ENCODE data around the gene RPS6KA2. TPM values are rescaled to one million over a fixed set of nuclear protein-coding genes. Genes with fewer than 3 reads are reported as not detected.
A peak's percentile ranks its signal among the peaks of the same experiment; 100 is the strongest.

RPS6KA2 gene
- total RNA-seq, 3 donors from 2014 or later: 8.6 to 21.3 (median 18.7) TPM

DNA sequence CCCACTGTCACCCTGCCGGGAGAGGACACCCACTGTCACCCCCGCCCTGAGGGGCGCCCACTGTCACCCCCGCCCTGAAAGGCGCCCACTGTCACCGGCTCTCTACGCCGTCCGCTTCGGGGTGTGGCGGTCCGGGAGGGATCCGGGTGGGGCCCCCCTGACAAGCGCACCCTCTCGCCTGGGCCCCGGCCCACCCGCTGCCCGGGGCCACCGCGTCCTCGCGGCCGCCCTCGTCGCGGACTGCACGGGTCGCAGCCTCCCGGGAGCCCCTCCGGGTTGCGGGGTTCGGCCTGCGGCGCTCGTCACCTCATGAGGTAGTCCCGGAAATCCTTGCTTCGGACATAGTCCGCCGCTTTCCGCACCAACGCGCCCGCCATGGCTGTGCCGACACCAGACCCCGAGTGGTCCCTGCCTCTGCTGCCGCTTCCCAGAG lies 244.5 kb downstream of the RPS6KA2 start:
- ATAC-seq: peak; percentile 9
- H3K9me3 ChIP-seq: no peaks in the 10 kb centered on the region
- H3K4me1 ChIP-seq (ENCODE audit: low read depth): no peaks in the 10 kb centered on the region
- TF ChIP-seq, protein P1, sequence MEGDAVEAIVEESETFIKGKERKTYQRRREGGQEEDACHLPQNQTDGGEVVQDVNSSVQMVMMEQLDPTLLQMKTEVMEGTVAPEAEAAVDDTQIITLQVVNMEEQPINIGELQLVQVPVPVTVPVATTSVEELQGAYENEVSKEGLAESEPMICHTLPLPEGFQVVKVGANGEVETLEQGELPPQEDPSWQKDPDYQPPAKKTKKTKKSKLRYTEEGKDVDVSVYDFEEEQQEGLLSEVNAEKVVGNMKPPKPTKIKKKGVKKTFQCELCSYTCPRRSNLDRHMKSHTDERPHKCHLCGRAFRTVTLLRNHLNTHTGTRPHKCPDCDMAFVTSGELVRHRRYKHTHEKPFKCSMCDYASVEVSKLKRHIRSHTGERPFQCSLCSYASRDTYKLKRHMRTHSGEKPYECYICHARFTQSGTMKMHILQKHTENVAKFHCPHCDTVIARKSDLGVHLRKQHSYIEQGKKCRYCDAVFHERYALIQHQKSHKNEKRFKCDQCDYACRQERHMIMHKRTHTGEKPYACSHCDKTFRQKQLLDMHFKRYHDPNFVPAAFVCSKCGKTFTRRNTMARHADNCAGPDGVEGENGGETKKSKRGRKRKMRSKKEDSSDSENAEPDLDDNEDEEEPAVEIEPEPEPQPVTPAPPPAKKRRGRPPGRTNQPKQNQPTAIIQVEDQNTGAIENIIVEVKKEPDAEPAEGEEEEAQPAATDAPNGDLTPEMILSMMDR (IDR thresholded peaks at IDR 0.05): no peak
- peak overlapping the region; percentile 92 for H3K4me3 ChIP-seq
- peak in 1 of 3 donors; percentile 76 for DNase-seq
- H3K36me3 ChIP-seq (ENCODE audit: low read depth): no peaks in the 10 kb centered on the region
- intact Hi-C loops (cut with DNase I, micrococcal nuclease): loop anchor here in 1 of 2 donors (10.0 kb wide), 1 partner anchor 48 kb away; no protein-coding TSS in a partner anchor

DNA sequence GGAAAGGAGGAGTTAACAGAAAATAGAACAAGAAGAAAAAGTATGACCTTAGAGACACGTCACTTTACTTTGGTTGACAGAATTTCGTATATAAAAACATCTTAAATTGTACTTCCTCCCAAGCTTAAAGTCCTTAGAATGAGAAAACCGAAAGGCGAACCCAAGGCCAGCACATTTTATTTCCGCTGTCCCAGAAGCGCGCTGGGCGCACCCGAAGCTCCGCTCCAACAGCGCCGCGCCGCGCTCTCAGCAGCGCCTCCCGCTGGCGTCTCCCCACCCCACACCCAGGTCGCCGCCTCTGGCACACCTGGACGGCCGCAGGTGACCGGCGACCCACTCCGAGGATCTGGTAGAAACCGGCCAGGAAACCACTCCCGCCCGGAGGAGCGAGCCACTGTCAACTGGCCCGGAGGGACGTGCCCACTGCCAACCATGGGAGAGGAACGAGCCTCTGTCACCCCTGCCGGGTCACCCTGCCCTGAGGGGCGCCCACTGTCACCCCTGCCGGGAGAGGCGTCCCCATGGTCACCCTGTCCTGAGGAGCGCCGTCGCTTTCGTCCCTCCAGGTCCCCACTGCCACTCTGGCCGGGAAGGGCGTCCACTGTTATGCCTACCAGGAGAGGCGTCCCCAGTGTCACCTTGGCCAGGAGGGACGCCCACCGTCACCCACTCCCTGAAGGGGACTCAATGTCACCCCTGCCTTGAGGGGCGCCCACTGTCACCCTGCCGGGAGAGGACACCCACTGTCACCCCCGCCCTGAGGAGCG lies 245.1 kb downstream of the RPS6KA2 start:
- Histone ChIP-seq H3K4me1 (ENCODE audit: low read depth) (no peaks in the 10 kb centered on the region), H3K4me3 (peak overlapping the region; percentile 92), H3K36me3 (ENCODE audit: low read depth) (no peaks in the 10 kb centered on the region), H3K9me3 (no peaks in the 10 kb centered on the region)
- TF ChIP-seq, protein P1 (IDR thresholded peaks at IDR 0.05): peak; percentile 90
- ATAC-seq: peak; percentile 80
- DNase-seq: peak; percentile 93 to 97 (median 94)
- intact Hi-C loops (cut with DNase I, micrococcal nuclease): loop anchor here in 1 of 2 donors (10.0 kb wide), 1 partner anchor 47 kb away; no protein-coding TSS in a partner anchor

DNA sequence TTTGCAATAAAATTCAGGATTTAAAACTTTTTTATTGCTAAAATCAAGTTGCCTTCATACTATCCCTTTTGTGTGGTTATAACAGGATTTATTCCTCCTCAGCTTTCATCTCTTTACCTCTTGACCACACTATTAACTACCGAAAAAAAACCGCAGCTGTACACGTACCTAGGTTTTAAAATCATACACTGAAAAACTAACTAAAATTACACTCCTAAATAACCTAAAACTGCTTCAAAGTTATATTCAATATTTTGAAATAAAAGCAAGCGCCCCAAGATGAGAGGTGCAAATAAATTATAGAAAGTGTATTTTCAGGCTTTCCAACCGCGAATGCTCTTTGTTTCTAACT lies 245.7 kb downstream of the RPS6KA2 start:
- ATAC-seq (no peak), DNase-seq (no peak)
- Histone ChIP-seq H3K4me3 (no peak overlapping the region), H3K4me1 (ENCODE audit: low read depth) (no peaks in the 10 kb centered on the region), H3K9me3 (no peaks in the 10 kb centered on the region), H3K36me3 (ENCODE audit: low read depth) (no peaks in the 10 kb centered on the region)
- TF ChIP-seq, protein P1 (IDR thresholded peaks at IDR 0.05): no peak
- intact Hi-C loops (cut with DNase I, micrococcal nuclease): loop anchor here in 1 of 2 donors (10.0 kb wide), 1 partner anchor 47 kb away; no protein-coding TSS in a partner anchor

DNA sequence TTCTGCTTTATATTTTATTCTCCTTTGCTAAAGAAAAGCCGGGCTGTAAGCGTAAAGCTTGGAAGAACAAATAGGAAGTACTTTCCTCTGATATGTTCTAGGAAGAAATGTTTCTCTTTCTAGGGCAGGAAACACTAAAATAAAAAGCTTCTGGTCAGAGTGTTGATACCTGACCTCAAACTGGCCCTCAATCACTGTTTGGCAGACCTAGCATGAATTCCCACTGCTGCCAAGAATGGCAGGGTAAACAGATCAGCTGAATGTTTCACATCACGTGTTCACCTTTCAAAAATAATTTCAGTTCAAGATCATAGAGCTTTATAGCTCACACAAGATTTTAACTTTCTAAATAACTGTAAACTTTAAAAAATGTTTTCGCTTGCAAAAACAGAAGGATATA lies 247.3 kb downstream of the RPS6KA2 start:
- DNase-seq: no peak
- H3K9me3 ChIP-seq: no peaks in the 10 kb centered on the region
- intact Hi-C loops (cut with DNase I, micrococcal nuclease): loop anchor here in 1 of 2 donors (10.0 kb wide), 1 partner anchor 45 kb away; no protein-coding TSS in a partner anchor
- no peaks in the 10 kb centered on the region for H3K36me3 ChIP-seq (ENCODE audit: low read depth)
- H3K4me3 ChIP-seq: no peak overlapping the region
- no peak for ATAC-seq
- TF ChIP-seq, protein P1 (IDR thresholded peaks at IDR 0.05): no peak
- no peaks in the 10 kb centered on the region for H3K4me1 ChIP-seq (ENCODE audit: low read depth)

DNA sequence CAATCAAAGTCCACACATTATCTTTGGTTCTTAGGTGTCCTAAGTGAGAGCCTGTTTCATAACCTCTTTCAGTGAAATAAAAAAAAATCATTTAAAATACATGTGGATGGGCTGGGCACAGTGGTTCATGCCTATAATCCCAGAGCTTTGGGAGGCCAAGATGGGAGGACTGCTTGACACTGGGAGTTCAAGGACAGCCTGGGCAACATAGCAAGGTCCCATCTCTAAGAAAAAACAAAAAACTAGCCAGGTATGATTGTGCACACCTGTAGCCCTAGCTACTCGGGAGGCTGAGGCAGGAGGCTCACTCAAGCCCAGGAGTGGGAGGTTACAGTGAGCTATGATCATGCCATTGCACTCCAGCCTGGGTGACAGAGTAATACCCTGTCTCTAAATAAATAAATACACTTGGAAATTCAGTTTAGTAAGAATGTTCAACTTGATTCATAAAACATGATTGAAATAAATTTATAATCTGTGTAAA lies 247.9 kb downstream of the RPS6KA2 start:
- Histone ChIP-seq H3K9me3 (no peaks in the 10 kb centered on the region), H3K4me1 (ENCODE audit: low read depth) (no peaks in the 10 kb centered on the region), H3K36me3 (ENCODE audit: low read depth) (no peaks in the 10 kb centered on the region), H3K4me3 (no peak overlapping the region)
- TF ChIP-seq, protein P1 (IDR thresholded peaks at IDR 0.05): no peak
- intact Hi-C loops (cut with DNase I, micrococcal nuclease): no loop called here
- ATAC-seq (no peak), DNase-seq (no peak)

All from mucosa of descending colon (tissue), 3 donors.